ENCODE measurements around the gene AGFG2.

AGFG2 gene

DNA sequence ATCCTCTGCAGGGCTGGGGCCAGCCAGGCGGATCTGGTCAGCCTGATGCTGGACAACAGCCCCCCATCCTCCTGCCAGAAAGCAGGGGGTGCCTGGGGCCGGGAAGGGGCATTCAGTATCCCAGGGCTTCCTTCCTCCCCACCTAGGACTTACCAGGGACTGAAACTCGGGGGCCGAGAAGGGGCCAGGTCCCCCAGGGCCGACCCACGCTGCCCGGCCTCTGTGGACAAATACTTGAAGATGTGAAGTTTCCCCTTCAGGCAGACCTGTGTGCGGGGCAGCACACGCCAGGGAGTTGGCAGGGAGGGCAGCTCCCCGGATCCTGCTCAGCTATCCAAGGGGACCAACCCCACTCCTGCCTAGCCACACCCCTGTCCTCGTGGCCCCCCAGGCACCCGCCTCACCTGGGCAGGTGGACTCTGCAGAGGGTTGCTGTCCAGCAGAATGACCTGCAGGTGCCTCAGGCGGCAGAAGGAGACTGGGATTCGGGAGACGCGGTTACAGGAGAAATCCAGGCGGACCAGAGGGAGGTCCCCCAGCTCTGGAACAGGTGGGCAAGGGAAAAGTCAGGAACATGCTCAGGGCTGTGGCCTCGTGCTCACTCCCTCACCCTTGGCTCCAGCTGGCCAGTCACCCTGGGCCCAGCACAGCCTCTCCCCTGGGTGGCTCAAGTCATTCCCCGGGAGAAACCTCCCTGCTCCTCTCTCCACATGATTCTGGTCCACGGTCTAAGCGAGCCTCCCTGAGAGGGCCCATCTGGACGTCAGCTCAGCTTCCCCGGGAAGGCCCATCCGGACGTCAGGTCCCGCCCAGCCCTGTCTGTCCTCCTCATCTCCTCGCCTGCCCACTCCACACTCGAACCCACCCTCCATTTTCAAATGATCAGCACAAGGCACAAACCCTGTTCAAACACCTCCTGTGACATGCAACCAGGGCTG lies 39.5 kb downstream of the AGFG2 start:
- no peak for TF ChIP-seq CTCF (IDR thresholded peaks at IDR 0.05; ENCODE audit: low read depth, low read length)
- DNase-seq (ENCODE audit: low read depth, low spot score), result no peak
- H3K4me3 ChIP-seq (ENCODE audit: low read depth, low read length), result no peak overlapping the region
- in situ Hi-C loops (cut with HindIII; ENCODE audit: low sequenced_read_pairs), result no loop called here

DNA sequence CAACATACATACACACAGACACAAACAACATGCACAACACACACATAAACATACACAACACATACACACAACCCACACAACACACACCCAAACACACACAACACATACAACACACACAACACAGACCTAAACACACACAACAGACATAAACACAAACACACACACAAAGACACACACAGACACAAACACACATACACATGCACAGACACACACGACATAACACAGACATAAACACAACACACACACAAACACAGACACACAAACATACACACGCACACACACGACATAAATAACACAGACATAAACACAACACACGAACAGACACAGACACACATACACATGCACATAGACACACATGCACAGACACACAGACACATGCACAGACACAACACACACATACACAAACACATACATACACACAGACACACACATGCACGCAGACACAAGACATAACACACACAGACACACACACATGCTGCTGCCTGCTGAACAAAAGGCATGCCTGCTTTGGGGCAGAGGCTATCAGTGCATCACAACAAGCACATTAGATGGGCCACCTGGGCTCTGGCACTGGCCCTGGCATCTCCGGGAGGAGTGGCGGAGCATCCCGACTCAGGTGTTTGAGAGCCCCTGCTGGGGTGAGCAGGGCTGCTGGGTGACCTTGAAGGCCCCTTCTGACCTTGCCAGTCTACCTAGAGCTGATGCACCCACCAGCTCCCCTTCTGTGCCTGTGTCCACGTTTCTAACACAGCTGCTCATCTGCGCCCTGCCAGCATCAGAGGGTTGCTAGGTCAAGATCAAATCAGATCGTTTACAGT lies 41.7 kb downstream of the AGFG2 start:
- H3K4me3 ChIP-seq (ENCODE audit: low read depth, low read length), result no peak overlapping the region
- no peak for DNase-seq (ENCODE audit: low read depth, low spot score)
- in situ Hi-C loops (cut with HindIII; ENCODE audit: low sequenced_read_pairs), result no loop called here
- no peak for TF ChIP-seq CTCF (IDR thresholded peaks at IDR 0.05; ENCODE audit: low read depth, low read length)

DNA sequence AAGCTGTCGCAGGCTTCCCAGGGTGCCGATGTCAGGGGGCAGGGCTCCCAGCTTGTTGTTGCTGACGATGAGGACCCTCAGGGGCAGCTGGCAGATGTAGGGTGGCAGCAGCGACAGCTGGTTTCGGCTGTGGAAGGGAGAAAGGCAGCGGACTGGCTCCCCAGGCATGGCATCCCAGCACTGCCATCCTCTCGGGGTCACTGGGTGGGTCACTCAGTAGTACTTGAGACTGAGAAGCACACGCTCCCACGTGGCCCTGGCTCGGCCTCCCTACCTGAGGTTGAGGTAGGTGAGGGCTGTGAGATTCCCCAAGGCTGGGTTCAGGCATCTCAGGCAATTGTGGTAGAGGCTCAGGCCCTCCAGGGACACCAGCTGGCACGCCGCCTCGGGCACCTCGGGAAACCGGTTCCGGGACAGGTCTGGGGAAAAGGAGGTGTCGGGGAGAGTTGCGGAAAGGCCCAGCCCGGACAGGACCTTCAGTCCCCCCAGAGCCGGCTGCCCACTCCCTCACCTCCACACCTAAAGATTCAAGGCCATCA lies 43.1 kb downstream of the AGFG2 start:
- TF ChIP-seq CTCF (IDR thresholded peaks at IDR 0.05; ENCODE audit: low read depth, low read length), result no peak
- DNase-seq (ENCODE audit: low read depth, low spot score), result no peak
- no peak overlapping the region for H3K4me3 ChIP-seq (ENCODE audit: low read depth, low read length)
- in situ Hi-C loops (cut with HindIII; ENCODE audit: low sequenced_read_pairs), result no loop called here

- in situ Hi-C loops (cut with HindIII; ENCODE audit: low sequenced_read_pairs), result no loop called here
- DNase-seq (ENCODE audit: low read depth, low spot score), result no peak
- H3K4me3 ChIP-seq (ENCODE audit: low read depth, low read length), result no peak overlapping the region
- no peak for TF ChIP-seq CTCF (IDR thresholded peaks at IDR 0.05; ENCODE audit: low read depth, low read length)
Observed at GRCh38 chr7:100582650-100583049, 43.6 kb downstream of the AGFG2 start.

DNA sequence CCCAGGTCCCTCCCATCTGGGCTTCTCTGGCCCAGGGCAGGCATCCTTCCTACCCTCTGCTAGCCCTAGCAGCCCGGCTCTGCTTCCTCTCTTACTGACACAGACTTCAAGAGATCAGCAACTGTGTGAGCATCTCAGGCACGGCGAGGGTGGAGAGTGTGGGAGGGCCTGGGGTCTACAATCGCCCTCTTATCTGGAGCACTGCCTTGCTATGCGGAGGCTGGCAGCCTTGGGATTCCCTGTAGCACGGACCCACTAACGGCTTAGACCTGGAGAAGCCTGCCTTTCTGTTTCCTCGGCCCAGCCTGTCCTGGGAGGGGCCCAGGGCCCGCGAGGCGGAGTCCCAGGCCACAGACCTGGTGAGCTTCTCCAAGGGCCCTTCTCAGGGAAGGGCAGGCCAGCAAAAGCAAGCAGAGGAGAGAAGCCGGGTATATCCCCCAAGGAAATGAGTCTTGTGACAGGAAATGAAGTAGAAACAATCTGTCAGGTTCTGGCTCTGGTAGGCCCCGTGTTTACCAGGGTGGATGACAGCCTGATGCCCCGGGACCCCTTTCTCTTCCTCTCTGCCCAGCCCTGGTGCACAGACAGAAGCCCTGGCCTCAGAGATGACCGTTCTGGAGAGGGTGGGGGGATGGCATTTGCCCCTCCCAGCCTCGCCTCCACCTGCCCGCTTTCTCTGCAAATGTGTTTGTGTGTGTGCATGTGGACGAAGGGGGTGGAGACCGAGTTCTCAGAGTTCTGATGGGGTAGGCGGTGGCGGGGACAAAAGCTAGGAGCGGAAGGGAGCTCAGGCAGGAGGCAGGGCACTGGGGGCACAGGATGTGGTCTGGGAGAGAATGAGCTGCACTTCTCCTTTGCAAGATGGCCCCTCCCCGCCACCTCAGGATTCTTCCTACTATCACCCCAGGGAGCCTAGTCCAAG lies 44.4 kb downstream of the AGFG2 start:
- DNase-seq (ENCODE audit: low read depth, low spot score), result peak; percentile 59
- H3K4me3 ChIP-seq (ENCODE audit: low read depth, low read length), result peak overlapping the region; percentile 38
- TF ChIP-seq CTCF (IDR thresholded peaks at IDR 0.05; ENCODE audit: low read depth, low read length), result no peak
- in situ Hi-C loops (cut with HindIII; ENCODE audit: low sequenced_read_pairs), result no loop called here

Data from astrocyte of the spinal cord (primary cell).